IMR-90 (cell line): ENCODE measurements around the gene RASGRF2. TPM values are rescaled to one million over a fixed set of nuclear protein-coding genes. Genes with fewer than 3 reads are reported as not detected.

ENCODE experiments used
- ATAC-seq: fragments of 200-7000 bp; cut with Tn5 transposase; 2 replicates; pipeline ENCODE4 v1.9.1; 2020; ENCODE audit warnings: low read depth, mild to moderate bottlenecking, moderate library complexity
- BruUV-seq: library from RNA; stranded (reverse); fragments of 400-500 nt; replicated peaks from 2 replicates; lab custom pipeline; 2021; lab: Mats Ljungman, UMichigan
- CTCF ChIA-PET: fragments of 300-600 bp; formaldehyde crosslinking; extraction: SDS; loops from one replicate; lab custom pipeline; 2021; ENCODE audit warnings: antibody characterized with exemption; lab: Yijun Ruan, JAX
- POLR2A ChIA-PET: fragments of 300-600 bp; sonication (Branson Sonifier 250); formaldehyde crosslinking; loops from one replicate; lab custom pipeline; 2022; ENCODE audit warnings: antibody characterized with exemption; ENCODE audit not compliant: unreplicated experiment; lab: Charles Lee
- DNase-seq: peaks from one replicate; pipeline ENCODE4 v3.0.0; 2013
- H2AFZ ChIP-seq: replicated peaks from 2 replicates; pipeline ENCODE3; 2013; ENCODE audit warnings: low read length, mild to moderate bottlenecking; ENCODE audit not compliant: poor library complexity
- H2AK5ac ChIP-seq: 2 replicates; pipeline ENCODE4 v1.6.1; 2013; ENCODE audit warnings: low read depth, low read length, inconsistent platforms
- H2AK9ac ChIP-seq: replicated peaks from 2 replicates; pipeline ENCODE3; 2013; ENCODE audit warnings: mild to moderate bottlenecking, low read depth, low read length, moderate library complexity; ENCODE audit not compliant: poor library complexity
- H2BK120ac ChIP-seq: 2 replicates; pipeline ENCODE4 v1.6.1; 2013; ENCODE audit warnings: low read depth, low read length, inconsistent platforms
- H2BK15ac ChIP-seq: 3 replicates; pipeline ENCODE4 v1.6.1; 2013; ENCODE audit warnings: low read depth, low read length, inconsistent platforms
- H2BK20ac ChIP-seq: 2 replicates; pipeline ENCODE4 v1.6.1; 2013; ENCODE audit warnings: low read depth, mild to moderate bottlenecking, inconsistent platforms, low read length, moderate library complexity
- H2BK5ac ChIP-seq: 2 replicates; pipeline ENCODE4 v1.6.1; 2013; ENCODE audit warnings: mild to moderate bottlenecking, low read depth, low read length, inconsistent platforms; ENCODE audit not compliant: poor library complexity, severe bottlenecking
- H3K14ac ChIP-seq: replicated peaks from 2 replicates; pipeline ENCODE4 v1.6.1; 2013; ENCODE audit warnings: low read depth, low read length, inconsistent platforms
- H3K18ac ChIP-seq: 2 replicates; pipeline ENCODE4 v1.6.1; 2013; ENCODE audit warnings: low read depth, low read length, control low read depth
- H3K23ac ChIP-seq: 2 replicates; pipeline ENCODE4 v1.6.1; 2013; ENCODE audit warnings: low read depth, low read length, inconsistent platforms
- H3K27ac ChIP-seq: 2 replicates; pipeline ENCODE4 v1.5.1; 2013; ENCODE audit warnings: mild to moderate bottlenecking, control low read depth, low read length; ENCODE audit not compliant: insufficient read depth
- H3K27me3 ChIP-seq: 2 replicates; pipeline ENCODE4 v1.6.1; 2013; ENCODE audit warnings: low read length; ENCODE audit not compliant: control insufficient read depth, insufficient read depth
- H3K36me3 ChIP-seq: 2 replicates; pipeline ENCODE4 v1.6.1; 2013; ENCODE audit warnings: low read length, mixed read lengths; ENCODE audit not compliant: control insufficient read depth, insufficient read depth
- H3K4ac ChIP-seq: 2 replicates; pipeline ENCODE4 v1.6.1; 2013; ENCODE audit warnings: low read depth, low read length, inconsistent platforms
- H3K4me1 ChIP-seq: 2 replicates; pipeline ENCODE4 v1.6.1; 2013; ENCODE audit warnings: low read length, mixed read lengths; ENCODE audit not compliant: control insufficient read depth, insufficient read depth
- H3K4me2 ChIP-seq: 2 replicates; pipeline ENCODE4 v1.6.1; 2013; ENCODE audit warnings: low read depth, mild to moderate bottlenecking, control low read depth, low read length, moderate library complexity
- H3K4me3 ChIP-seq: 2 replicates; pipeline ENCODE4 v1.5.1; 2013; ENCODE audit warnings: low read depth, mild to moderate bottlenecking, control low read depth, low read length, moderate library complexity; ENCODE audit not compliant: insufficient read depth
- H3K56ac ChIP-seq: 2 replicates; pipeline ENCODE4 v1.6.1; 2013; ENCODE audit warnings: low read length, inconsistent platforms; ENCODE audit not compliant: insufficient read depth; ENCODE audit errors: extremely low read depth
- H3K79me1 ChIP-seq, 2 experiments: 2 replicates each; pipeline ENCODE4 v1.6.1; 2013; ENCODE audit warnings: low read length in 2 of 2, inconsistent platforms in 1 of 2, low read depth in 1 of 2
- H3K9ac ChIP-seq: 2 replicates; pipeline ENCODE4 v1.6.1; 2013; ENCODE audit warnings: low read depth, low read length, control low read depth
- H3K9me1 ChIP-seq: 2 replicates; pipeline ENCODE4 v1.6.1; 2013; ENCODE audit warnings: low read length, inconsistent platforms; ENCODE audit not compliant: insufficient read depth
- H3K9me3 ChIP-seq: 2 replicates; pipeline ENCODE4 v1.6.1; 2013; ENCODE audit warnings: low read length; ENCODE audit not compliant: control insufficient read depth, insufficient read depth
- H4K20me1 ChIP-seq: 2 replicates; pipeline ENCODE4 v1.6.1; 2013; ENCODE audit warnings: low read length, inconsistent platforms; ENCODE audit not compliant: insufficient read depth
- H4K5ac ChIP-seq: 2 replicates; pipeline ENCODE4 v1.6.1; 2013; ENCODE audit warnings: mild to moderate bottlenecking, low read depth, low read length, control low read depth
- H4K8ac ChIP-seq, 2 experiments: 2 replicates each; pipeline ENCODE4 v1.6.1; 2013; ENCODE audit warnings: low read depth in 2 of 2, low read length in 2 of 2, control low read depth in 1 of 2, inconsistent platforms in 1 of 2
- H4K91ac ChIP-seq: 2 replicates; pipeline ENCODE4 v1.6.1; 2013; ENCODE audit warnings: low read depth, low read length, inconsistent platforms; ENCODE audit not compliant: insufficient read depth
- BHLHE40 ChIP-seq: fragments of 150-350 bp; IDR thresholded peaks from 2 replicates; pipeline ENCODE4 v1.6.1; 2016; ENCODE audit warnings: mild to moderate bottlenecking, low read depth, low read length
- CTCF ChIP-seq: conservative IDR thresholded peaks from 2 replicates; pipeline ENCODE4 v1.5.1; 2012; ENCODE audit warnings: mild to moderate bottlenecking, low read depth, low read length, improper control_type of control experiment
- MAFK ChIP-seq: IDR thresholded peaks from 2 replicates; pipeline ENCODE4 v1.6.1; 2012; ENCODE audit warnings: low read depth, low read length, improper control_type of control experiment
- MAZ ChIP-seq: IDR thresholded peaks from 2 replicates; pipeline ENCODE4 v1.6.1; 2012; ENCODE audit warnings: low read depth, mild to moderate bottlenecking, low read length, improper control_type of control experiment, moderate library complexity, borderline replicate concordance
- MXI1 ChIP-seq: IDR thresholded peaks from 2 replicates; pipeline ENCODE4 v1.6.1; 2012; ENCODE audit warnings: low read depth, mild to moderate bottlenecking, low read length, moderate library complexity, borderline replicate concordance
- POLR2A ChIP-seq: IDR thresholded peaks from 2 replicates; pipeline ENCODE4 v1.6.1; 2012; ENCODE audit warnings: mild to moderate bottlenecking, low read depth, low read length
- WGBS, 2 experiments: methylation state at CpG; one replicate each; pipeline versions ENCODE4 v1.1.5 to v1.1.7; 2013; ENCODE audit warnings: missing lambda C conversion rate in 2 of 2; ENCODE audit not compliant: insufficient read length in 1 of 2; ENCODE audit errors: extremely low coverage in 2 of 2; 5-methylcytosine and 5-hydroxymethylcytosine counted together
- dilution Hi-C: fragments of 300-500 bp; cut with HindIII; formaldehyde crosslinking; loops from one replicate; pipeline ENCODE4 v1.14.3; 2018; ENCODE audit warnings: low sequenced_read_pairs; ENCODE audit not compliant: unreplicated experiment
- in situ Hi-C: fragments of 300-500 bp; cut with MboI; formaldehyde crosslinking; loops from 3 replicates; pipeline ENCODE4 v1.14.3; 2019; ENCODE audit warnings: low sequenced_read_pairs, inconsistent platforms, mixed read lengths
- intact Hi-C: fragments of 100-400 bp; cut with micrococcal nuclease; formaldehyde crosslinking; loops from 2 replicates; pipeline ENCODE4 v1.10.0; 2022
- polyA plus RNA-seq, 3 experiments: library from polyadenylated mRNA; depleted of rRNA; stranded (reverse); fragments of >200 nt; gene quantifications; 2 replicates each; pipeline ENCODE4 v1.2.3, GENCODE V29; 2012; ENCODE audit warnings: low replicate concordance in 1 of 3
- total RNA-seq: library from RNA; depleted of rRNA; stranded (reverse); fragments of >200 nt; gene quantifications from 2 replicates; pipeline ENCODE4 v1.2.3, GENCODE V29; 2012

RASGRF2 gene
- total and polyA plus RNA-seq, 2 of the 4 experiments (the other 2 are of a cell fraction), result 2.9 to 5.0 TPM

GRCh38 chr5:81137833-81138232 lies 177.7 kb downstream of the RASGRF2 start:
- Histone ChIP-seq H2AK9ac (no peak overlapping the region), H2BK15ac (no peak overlapping the region), H3K23ac (no peak overlapping the region), H3K14ac (no peak overlapping the region), H2BK5ac (no peak overlapping the region), H4K91ac (no peak overlapping the region), H3K4me2 (no peak overlapping the region), H4K5ac (no peak overlapping the region), H3K56ac (no peak overlapping the region), H4K8ac (no peak overlapping the region), H3K9ac (no peak overlapping the region), H3K4me3 (no peak overlapping the region), H3K79me1 (peaks cover 3 to 17% of the 10 kb centered on the region in 2 experiments; a peak in 3 of 4 replicates), H3K9me1 (peaks cover 6% of the 10 kb centered on the region), H4K20me1 (peaks cover 9% of the 10 kb centered on the region; the same call in 1 of the 2 replicates), H2BK120ac (no peak overlapping the region), H3K36me3 (peaks cover 2% of the 10 kb centered on the region; the same call in 1 of the 2 replicates), H3K4ac (no peak overlapping the region), H3K18ac (no peak overlapping the region), H3K27ac (no peak overlapping the region), H2BK20ac (no peak overlapping the region), H2AK5ac (no peak overlapping the region), H3K9me3 (no peaks in the 10 kb centered on the region), H2AFZ (no peak overlapping the region), H3K4me1 (peaks cover 8% of the 10 kb centered on the region), H3K27me3 (no peaks in the 10 kb centered on the region)
- BruUV-seq, result no TSS peak
- TF ChIP-seq POLR2A (no peak), MAZ (no peak), MXI1 (no peak), CTCF (no peak), BHLHE40 (no peak), MAFK (no peak)
- in situ Hi-C loops, result no loop called here
- ChIA-PET CTCF (interaction anchor here (0.6 kb wide), 1 partner anchor 1093 kb away, joined by 4 read pairs; no protein-coding TSS in a partner anchor), POLR2A (no interaction called here)
- no peak for ATAC-seq
- intact Hi-C loops, result no loop called here
- whole genome bisulfite sequencing, 2 experiments, result no CpG with 5 or more reads among the region's 2 CpGs
- dilution Hi-C loops, result no loop called here
- DNase-seq, result no peak
